ENCODE measurements around the gene KLF15.

Gene KLF15

DNA sequence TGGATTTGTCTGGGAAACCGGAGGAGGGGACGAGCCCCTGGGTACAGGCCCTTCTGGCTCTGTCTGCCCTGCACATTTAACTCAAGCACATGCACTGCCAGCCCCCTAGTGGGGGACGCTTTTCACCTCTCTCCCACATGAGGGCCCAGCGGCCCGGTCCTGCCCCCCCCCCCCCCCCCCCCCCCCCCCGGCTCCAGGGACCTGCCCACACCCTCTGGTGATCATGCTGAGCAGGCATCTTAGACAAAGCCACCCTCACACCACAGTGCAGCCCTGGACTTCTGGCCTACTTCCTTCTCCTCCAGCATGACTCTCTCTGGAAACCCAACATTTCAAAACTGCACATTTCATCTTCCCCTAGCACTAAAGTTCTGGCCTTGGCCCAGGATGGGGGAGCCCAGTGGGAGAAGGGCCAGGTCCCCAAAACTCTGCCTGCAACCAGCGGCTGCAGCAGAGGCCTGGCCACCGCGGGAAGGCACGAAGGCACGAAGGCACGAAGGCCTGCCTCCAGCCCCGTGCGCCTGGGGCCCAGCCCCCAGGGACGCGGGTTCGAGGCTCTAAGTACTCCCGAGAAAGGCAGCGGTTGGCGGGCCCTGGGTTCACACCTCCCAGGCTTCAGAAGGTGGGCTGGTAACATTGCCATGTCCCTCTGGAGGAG lies 14.1 kb downstream of the KLF15 start:
- DNase-seq, result peak in 1 of 3 donors; percentile 41
- H3K27me3 ChIP-seq (replicated peaks in 2 of 5; ENCODE audit: control insufficient read depth in 4 of 5, insufficient read depth in 5 of 5, low read length in 4 of 5), result peaks cover 0 to 20% (median 5%) of the 10 kb centered on the region in 5 experiments
- WGBS (ENCODE audit: insufficient coverage), result 88% methylated on average over 16 of the region's 20 CpGs
- H3K27ac ChIP-seq (ENCODE audit: insufficient read depth in 1 of 2, low read depth in 1 of 2, low read length in 2 of 2, poor library complexity in 1 of 2, severe bottlenecking in 2 of 2), result no peak overlapping the region
- ChIA-PET CTCF (interaction anchor here (0.8 kb wide), 1 partner anchor 8 kb away, joined by 3 read pairs; no protein-coding TSS in a partner anchor), POLR2A (no interaction called here)
- no peaks in the 10 kb centered on the region for H3K9me3 ChIP-seq (ENCODE audit: control extremely low read depth in 1 of 5, control insufficient read depth in 4 of 5, insufficient read depth in 2 of 5, low read depth in 1 of 5, low read length in 4 of 5)
- H3K36me3 ChIP-seq (ENCODE audit: control insufficient read depth in 4 of 4, insufficient read depth in 4 of 4, low read length in 3 of 4), result no peaks in the 10 kb centered on the region
- H3K4me3 ChIP-seq (ENCODE audit: control insufficient read depth in 1 of 7, extremely low read depth in 1 of 7, insufficient read depth in 4 of 7, low read depth in 2 of 7, low read length in 6 of 7), result no peak overlapping the region
- H3K4me1 ChIP-seq (ENCODE audit: control extremely low read depth in 1 of 4, control insufficient read depth in 4 of 4, insufficient read depth in 4 of 4, low read length in 3 of 4), result no peaks in the 10 kb centered on the region

- no peaks in the 10 kb centered on the region for H3K4me1 ChIP-seq (ENCODE audit: control extremely low read depth in 1 of 4, control insufficient read depth in 4 of 4, insufficient read depth in 4 of 4, low read length in 3 of 4)
- H3K4me3 ChIP-seq (ENCODE audit: control insufficient read depth in 1 of 7, extremely low read depth in 1 of 7, insufficient read depth in 4 of 7, low read depth in 2 of 7, low read length in 6 of 7), result no peak overlapping the region
- ChIA-PET POLR2A (no interaction called here), CTCF (interaction anchor here (0.8 kb wide), 1 partner anchor 9 kb away, joined by 3 read pairs; no protein-coding TSS in a partner anchor)
- H3K27ac ChIP-seq (ENCODE audit: insufficient read depth in 1 of 2, low read depth in 1 of 2, low read length in 2 of 2, poor library complexity in 1 of 2, severe bottlenecking in 2 of 2), result no peak overlapping the region
- H3K36me3 ChIP-seq (ENCODE audit: control insufficient read depth in 4 of 4, insufficient read depth in 4 of 4, low read length in 3 of 4), result no peaks in the 10 kb centered on the region
- no peak for DNase-seq
- peaks cover 0 to 25% (median 6%) of the 10 kb centered on the region in 5 experiments for H3K27me3 ChIP-seq (replicated peaks in 2 of 5; ENCODE audit: control insufficient read depth in 4 of 5, insufficient read depth in 5 of 5, low read length in 4 of 5)
- WGBS (ENCODE audit: insufficient coverage), result 100% methylated on average over 5 of the region's 9 CpGs
- no peaks in the 10 kb centered on the region for H3K9me3 ChIP-seq (ENCODE audit: control extremely low read depth in 1 of 5, control insufficient read depth in 4 of 5, insufficient read depth in 2 of 5, low read depth in 1 of 5, low read length in 4 of 5)
Measured at GRCh38 chr3:126342211-126342610, 15.0 kb downstream of the KLF15 start.

- H3K36me3 ChIP-seq (ENCODE audit: control insufficient read depth in 4 of 4, insufficient read depth in 4 of 4, low read length in 3 of 4), result no peaks in the 10 kb centered on the region
- no peak overlapping the region for H3K4me3 ChIP-seq (ENCODE audit: control insufficient read depth in 1 of 7, extremely low read depth in 1 of 7, insufficient read depth in 4 of 7, low read depth in 2 of 7, low read length in 6 of 7)
- DNase-seq, result no peak
- CTCF ChIA-PET, result interaction anchor here (1.1 kb wide), 1 partner anchor 8 kb away, joined by 3 read pairs; no protein-coding TSS in a partner anchor
- 88% methylated on average over 6 of the region's 7 CpGs for WGBS (ENCODE audit: insufficient coverage)
- H3K4me1 ChIP-seq (ENCODE audit: control extremely low read depth in 1 of 4, control insufficient read depth in 4 of 4, insufficient read depth in 4 of 4, low read length in 3 of 4), result no peaks in the 10 kb centered on the region
- no peaks in the 10 kb centered on the region for H3K9me3 ChIP-seq (ENCODE audit: control extremely low read depth in 1 of 5, control insufficient read depth in 4 of 5, insufficient read depth in 2 of 5, low read depth in 1 of 5, low read length in 4 of 5)
- peaks cover 0 to 25% (median 6%) of the 10 kb centered on the region in 5 experiments for H3K27me3 ChIP-seq (replicated peaks in 2 of 5; ENCODE audit: control insufficient read depth in 4 of 5, insufficient read depth in 5 of 5, low read length in 4 of 5)
- POLR2A ChIA-PET, result no interaction called here
- no peak overlapping the region for H3K27ac ChIP-seq (ENCODE audit: insufficient read depth in 1 of 2, low read depth in 1 of 2, low read length in 2 of 2, poor library complexity in 1 of 2, severe bottlenecking in 2 of 2)
Measured at GRCh38 chr3:126341755-126342150, 15.5 kb downstream of the KLF15 start.

DNA sequence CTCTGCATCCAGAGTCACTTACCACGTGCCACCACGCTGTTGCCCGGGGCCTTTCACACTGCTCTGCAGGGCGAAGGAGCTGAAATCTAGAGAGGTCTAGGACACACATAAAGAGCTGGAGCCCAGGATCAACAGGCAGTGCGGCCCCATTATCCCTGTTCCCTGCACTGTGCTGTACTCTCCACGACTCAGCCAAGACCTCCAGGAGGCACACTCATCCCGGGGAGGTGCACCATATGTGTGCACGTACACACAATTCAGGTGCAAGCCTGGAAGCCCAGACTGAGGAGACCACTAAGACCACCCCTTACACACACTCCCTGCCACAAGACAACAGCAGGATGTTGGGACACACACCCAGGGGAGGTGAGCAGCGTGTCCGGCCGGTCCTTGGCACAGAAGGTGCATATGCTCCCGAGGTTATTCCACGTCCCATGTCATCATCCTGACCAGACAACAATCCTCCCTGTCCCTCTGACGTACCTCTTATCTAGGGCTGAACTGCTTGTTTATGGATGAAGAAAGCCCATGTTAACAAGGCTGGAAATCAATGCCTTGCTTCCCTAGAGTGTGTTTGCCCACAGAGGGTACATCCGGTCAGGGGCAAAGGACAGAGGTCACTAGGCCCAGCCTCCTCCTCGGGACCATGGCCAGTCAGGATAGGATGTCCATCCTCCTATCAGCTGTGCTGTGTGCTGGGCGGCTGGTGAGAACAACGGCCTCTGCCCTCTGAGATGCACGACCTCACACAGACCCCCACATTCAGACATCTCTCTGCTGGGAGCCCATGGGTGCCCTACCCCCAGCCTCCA lies 16.1 kb downstream of the KLF15 start:
- ChIA-PET POLR2A (no interaction called here), CTCF (interaction anchor here (1.1 kb wide), 1 partner anchor 8 kb away, joined by 3 read pairs; no protein-coding TSS in a partner anchor)
- peaks cover 0 to 25% (median 6%) of the 10 kb centered on the region in 5 experiments for H3K27me3 ChIP-seq (replicated peaks in 2 of 5; ENCODE audit: control insufficient read depth in 4 of 5, insufficient read depth in 5 of 5, low read length in 4 of 5)
- no peak overlapping the region for H3K27ac ChIP-seq (ENCODE audit: insufficient read depth in 1 of 2, low read depth in 1 of 2, low read length in 2 of 2, poor library complexity in 1 of 2, severe bottlenecking in 2 of 2)
- H3K9me3 ChIP-seq (ENCODE audit: control extremely low read depth in 1 of 5, control insufficient read depth in 4 of 5, insufficient read depth in 2 of 5, low read depth in 1 of 5, low read length in 4 of 5), result no peaks in the 10 kb centered on the region
- H3K36me3 ChIP-seq (ENCODE audit: control insufficient read depth in 4 of 4, insufficient read depth in 4 of 4, low read length in 3 of 4), result no peaks in the 10 kb centered on the region
- no peaks in the 10 kb centered on the region for H3K4me1 ChIP-seq (ENCODE audit: control extremely low read depth in 1 of 4, control insufficient read depth in 4 of 4, insufficient read depth in 4 of 4, low read length in 3 of 4)
- H3K4me3 ChIP-seq (ENCODE audit: control insufficient read depth in 1 of 7, extremely low read depth in 1 of 7, insufficient read depth in 4 of 7, low read depth in 2 of 7, low read length in 6 of 7), result no peak overlapping the region
- WGBS (ENCODE audit: insufficient coverage), result 92% methylated on average over 15 of the region's 19 CpGs
- no peak for DNase-seq

DNA sequence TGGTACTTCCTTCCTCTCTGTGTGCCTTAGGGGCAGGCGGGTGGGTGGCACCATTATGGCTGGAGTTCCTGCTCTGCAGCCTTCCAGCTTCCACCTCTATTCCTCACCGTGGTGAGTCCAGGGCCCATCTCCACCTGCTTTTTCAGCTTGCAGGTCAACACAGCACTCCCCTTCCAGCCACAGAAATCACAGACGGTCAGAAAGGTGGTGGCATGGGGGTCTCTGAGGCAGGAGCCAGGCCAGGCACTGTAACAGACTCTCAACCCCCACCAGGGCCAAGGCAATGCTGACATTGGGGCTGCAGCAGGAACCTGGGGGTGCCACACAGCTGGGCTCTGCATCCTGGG lies 16.6 kb downstream of the KLF15 start:
- Histone ChIP-seq H3K4me1 (ENCODE audit: control extremely low read depth in 1 of 4, control insufficient read depth in 4 of 4, insufficient read depth in 4 of 4, low read length in 3 of 4) (no peaks in the 10 kb centered on the region), H3K4me3 (ENCODE audit: control insufficient read depth in 1 of 7, extremely low read depth in 1 of 7, insufficient read depth in 4 of 7, low read depth in 2 of 7, low read length in 6 of 7) (no peak overlapping the region), H3K27ac (ENCODE audit: insufficient read depth in 1 of 2, low read depth in 1 of 2, low read length in 2 of 2, poor library complexity in 1 of 2, severe bottlenecking in 2 of 2) (no peak overlapping the region), H3K36me3 (ENCODE audit: control insufficient read depth in 4 of 4, insufficient read depth in 4 of 4, low read length in 3 of 4) (no peaks in the 10 kb centered on the region), H3K27me3 (replicated peaks in 2 of 5; ENCODE audit: control insufficient read depth in 4 of 5, insufficient read depth in 5 of 5, low read length in 4 of 5) (peaks cover 0 to 25% (median 6%) of the 10 kb centered on the region in 5 experiments), H3K9me3 (ENCODE audit: control extremely low read depth in 1 of 5, control insufficient read depth in 4 of 5, insufficient read depth in 2 of 5, low read depth in 1 of 5, low read length in 4 of 5) (no peaks in the 10 kb centered on the region)
- POLR2A ChIA-PET, result no interaction called here
- no CpG with 5 or more reads among the region's 3 CpGs for WGBS (ENCODE audit: insufficient coverage)
- CTCF ChIA-PET, result no interaction called here
- DNase-seq, result no peak

DNA sequence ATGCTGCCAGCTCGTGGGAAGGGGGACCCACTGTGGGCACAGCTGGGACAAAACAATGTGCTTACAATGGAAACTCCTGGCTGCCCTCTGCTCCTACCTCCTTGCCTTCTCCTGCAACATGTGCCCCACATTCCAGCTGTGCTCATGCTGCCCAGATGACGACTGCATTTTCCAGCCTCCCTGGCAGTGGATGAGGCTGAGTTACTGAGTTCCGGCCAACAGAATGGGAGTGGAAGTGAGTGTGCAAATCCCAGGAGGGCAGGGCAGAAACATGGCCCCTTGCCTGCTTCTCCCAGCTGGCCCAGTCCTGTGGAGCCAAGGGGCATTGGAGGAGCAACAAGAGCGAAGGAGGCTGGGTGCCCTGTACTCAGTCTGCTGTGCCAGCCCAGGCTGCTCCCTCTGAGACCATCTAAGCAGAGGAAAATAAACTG lies 17.1 kb downstream of the KLF15 start:
- DNase-seq, result no peak
- Histone ChIP-seq H3K9me3 (ENCODE audit: control extremely low read depth in 1 of 5, control insufficient read depth in 4 of 5, insufficient read depth in 2 of 5, low read depth in 1 of 5, low read length in 4 of 5) (no peaks in the 10 kb centered on the region), H3K4me3 (ENCODE audit: control insufficient read depth in 1 of 7, extremely low read depth in 1 of 7, insufficient read depth in 4 of 7, low read depth in 2 of 7, low read length in 6 of 7) (no peak overlapping the region), H3K4me1 (ENCODE audit: control extremely low read depth in 1 of 4, control insufficient read depth in 4 of 4, insufficient read depth in 4 of 4, low read length in 3 of 4) (no peaks in the 10 kb centered on the region), H3K36me3 (ENCODE audit: control insufficient read depth in 4 of 4, insufficient read depth in 4 of 4, low read length in 3 of 4) (no peaks in the 10 kb centered on the region), H3K27ac (ENCODE audit: insufficient read depth in 1 of 2, low read depth in 1 of 2, low read length in 2 of 2, poor library complexity in 1 of 2, severe bottlenecking in 2 of 2) (no peak overlapping the region), H3K27me3 (replicated peaks in 2 of 5; ENCODE audit: control insufficient read depth in 4 of 5, insufficient read depth in 5 of 5, low read length in 4 of 5) (peaks cover 0 to 25% (median 6%) of the 10 kb centered on the region in 5 experiments)
- ChIA-PET POLR2A (no interaction called here), CTCF (no interaction called here)
- WGBS (ENCODE audit: insufficient coverage), result 96% methylated on average over 4 of the region's 4 CpGs

- 96% methylated on average over 4 of the region's 4 CpGs for WGBS (ENCODE audit: insufficient coverage)
- peaks cover 0 to 25% (median 6%) of the 10 kb centered on the region in 5 experiments for H3K27me3 ChIP-seq (replicated peaks in 2 of 5; ENCODE audit: control insufficient read depth in 4 of 5, insufficient read depth in 5 of 5, low read length in 4 of 5)
- DNase-seq, result no peak
- CTCF ChIA-PET, result no interaction called here
- H3K4me1 ChIP-seq (ENCODE audit: control extremely low read depth in 1 of 4, control insufficient read depth in 4 of 4, insufficient read depth in 4 of 4, low read length in 3 of 4), result no peaks in the 10 kb centered on the region
- no peak overlapping the region for H3K27ac ChIP-seq (ENCODE audit: insufficient read depth in 1 of 2, low read depth in 1 of 2, low read length in 2 of 2, poor library complexity in 1 of 2, severe bottlenecking in 2 of 2)
- no peak overlapping the region for H3K4me3 ChIP-seq (ENCODE audit: control insufficient read depth in 1 of 7, extremely low read depth in 1 of 7, insufficient read depth in 4 of 7, low read depth in 2 of 7, low read length in 6 of 7)
- no peaks in the 10 kb centered on the region for H3K36me3 ChIP-seq (ENCODE audit: control insufficient read depth in 4 of 4, insufficient read depth in 4 of 4, low read length in 3 of 4)
- POLR2A ChIA-PET, result no interaction called here
- H3K9me3 ChIP-seq (ENCODE audit: control extremely low read depth in 1 of 5, control insufficient read depth in 4 of 5, insufficient read depth in 2 of 5, low read depth in 1 of 5, low read length in 4 of 5), result no peaks in the 10 kb centered on the region
Measured at GRCh38 chr3:126339466-126339865, 17.7 kb downstream of the KLF15 start.

Data from common myeloid progenitor, CD34-positive (primary cell).